Fibroblast of lung (primary cell): ENCODE data around the gene DRAP1. TPM values are rescaled to one million over a fixed set of nuclear protein-coding genes. Genes with fewer than 3 reads are reported as not detected.

Source experiments
- DNase-seq, 2 donors: peaks; one replicate each; pipeline versions ENCODE4 v3.0.0 to v3.0.0-alpha.2; 2010; ENCODE audit warnings: low read depth in 2 of 2
- H2AFZ ChIP-seq: 2 replicates; pipeline ENCODE4 v1.5.1; 2012; ENCODE audit warnings: low read length, control low read depth, inconsistent platforms
- H3K27ac ChIP-seq: 2 replicates; pipeline ENCODE4 v1.5.1; 2011; ENCODE audit warnings: low read length, control low read depth; ENCODE audit not compliant: insufficient read depth
- H3K27me3 ChIP-seq: 2 replicates; pipeline ENCODE4 v1.5.1; 2011; ENCODE audit warnings: mild to moderate bottlenecking, low read length; ENCODE audit not compliant: control insufficient read depth, insufficient read depth
- H3K36me3 ChIP-seq: 2 replicates; pipeline ENCODE4 v1.5.1; 2011; ENCODE audit warnings: low read length; ENCODE audit not compliant: control insufficient read depth, insufficient read depth
- H3K4me1 ChIP-seq: 2 replicates; pipeline ENCODE4 v1.5.1; 2011; ENCODE audit warnings: low read length; ENCODE audit not compliant: control insufficient read depth, insufficient read depth; ENCODE audit errors: extremely low read depth
- H3K4me2 ChIP-seq: 2 replicates; pipeline ENCODE4 v1.5.1; 2011; ENCODE audit warnings: low read length, control low read depth; ENCODE audit not compliant: insufficient read depth; ENCODE audit errors: extremely low read depth
- H3K4me3 ChIP-seq, 4 experiments: fragments of 200-600 bp in 1 of 4; sonication (generic) in 1 of 4; replicated peaks in 1 of 4; 2 replicates each; pipeline ENCODE4 v1.5.1; 2011 to 2016; ENCODE audit warnings: low read length in 4 of 4, low read depth in 3 of 4, mild to moderate bottlenecking in 3 of 4, control low read depth in 2 of 4, inconsistent platforms in 1 of 4, mixed read lengths in 1 of 4; ENCODE audit not compliant: insufficient read depth in 1 of 4; ENCODE audit errors: control extremely low read depth in 1 of 4
- H3K79me2 ChIP-seq: 2 replicates; pipeline ENCODE4 v1.5.1; 2012; ENCODE audit warnings: mild to moderate bottlenecking, low read length, inconsistent platforms; ENCODE audit not compliant: control insufficient read depth, insufficient read depth
- H3K9ac ChIP-seq: 2 replicates; pipeline ENCODE4 v1.5.1; 2011; ENCODE audit warnings: mild to moderate bottlenecking, low read length, control low read depth; ENCODE audit not compliant: insufficient read depth
- H3K9me3 ChIP-seq: 2 replicates; pipeline ENCODE4 v1.5.1; 2012; ENCODE audit warnings: low read depth, low read length; ENCODE audit not compliant: control insufficient read depth, insufficient read depth
- H4K20me1 ChIP-seq: 2 replicates; pipeline ENCODE4 v1.5.1; 2011; ENCODE audit warnings: low read length; ENCODE audit not compliant: control insufficient read depth, insufficient read depth; ENCODE audit errors: extremely low read depth
- EZH2 ChIP-seq: IDR thresholded peaks from 2 replicates; pipeline ENCODE4 v1.5.1; 2012; ENCODE audit warnings: low read length, control low read depth, mild to moderate bottlenecking; ENCODE audit errors: missing control alignments
- polyA plus RNA-seq, 2 donors: library from polyadenylated mRNA; depleted of rRNA in 1 of 2; stranded (reverse) in 1 of 2; unstranded in 1 of 2; fragments of >200 nt; gene quantifications; 2 replicates each; pipeline ENCODE4 v1.2.1, GENCODE V29; 2011 to 2012; ENCODE audit warnings: missing spikeins in 1 of 2
- total RNA-seq: library from RNA; depleted of rRNA; stranded (reverse); fragments of >200 nt; gene quantifications from 2 replicates; pipeline ENCODE4 v1.2.1, GENCODE V29; 2014
- TF ChIP-seq, protein P1 (sequence below), 2 donors: IDR thresholded peaks in 1 of 2; conservative IDR thresholded peaks in 1 of 2; 1 replicate in 1 of 2; 2 replicates in 1 of 2; pipeline ENCODE4 v1.5.1; 2011 to 2012; ENCODE audit warnings: low read length in 2 of 2, control low read depth in 1 of 2, inconsistent platforms in 1 of 2, low read depth in 1 of 2, mild to moderate bottlenecking in 1 of 2

The DRAP1 gene
- total and polyA plus RNA-seq, 2 donors (not counting 1 experiment from before 2014, with no cell fraction given), result 130 to 300 TPM

DNA sequence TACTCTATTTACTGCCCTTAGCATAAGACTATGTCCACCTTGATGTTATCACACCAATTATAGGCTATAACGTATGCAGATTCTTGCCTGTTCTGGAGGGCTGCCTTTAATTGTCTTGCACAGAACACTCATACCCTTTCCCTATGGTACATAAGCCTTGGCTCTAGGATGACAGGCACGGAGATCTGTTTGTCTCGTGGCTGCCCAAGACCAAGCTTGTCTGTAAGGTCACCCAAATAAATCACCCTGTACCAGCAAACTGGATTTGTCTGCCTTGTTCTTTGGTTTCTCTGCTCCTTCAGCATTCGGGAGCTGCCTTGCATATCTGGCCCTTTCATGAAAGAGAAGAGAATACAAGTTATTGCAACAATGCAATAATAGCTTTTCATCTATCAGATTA lies 18.5 kb downstream of the DRAP1 start:
- no peaks in the 10 kb centered on the region for H3K79me2 ChIP-seq
- no peak overlapping the region for H3K4me3 ChIP-seq
- no peaks in the 10 kb centered on the region for H3K27me3 ChIP-seq
- no peaks in the 10 kb centered on the region for H3K36me3 ChIP-seq
- H2AFZ ChIP-seq, result no peak overlapping the region
- peaks cover 5% of the 10 kb centered on the region for H3K4me1 ChIP-seq
- DNase-seq, result no peak
- H4K20me1 ChIP-seq, result no peaks in the 10 kb centered on the region
- TF ChIP-seq, protein P1, sequence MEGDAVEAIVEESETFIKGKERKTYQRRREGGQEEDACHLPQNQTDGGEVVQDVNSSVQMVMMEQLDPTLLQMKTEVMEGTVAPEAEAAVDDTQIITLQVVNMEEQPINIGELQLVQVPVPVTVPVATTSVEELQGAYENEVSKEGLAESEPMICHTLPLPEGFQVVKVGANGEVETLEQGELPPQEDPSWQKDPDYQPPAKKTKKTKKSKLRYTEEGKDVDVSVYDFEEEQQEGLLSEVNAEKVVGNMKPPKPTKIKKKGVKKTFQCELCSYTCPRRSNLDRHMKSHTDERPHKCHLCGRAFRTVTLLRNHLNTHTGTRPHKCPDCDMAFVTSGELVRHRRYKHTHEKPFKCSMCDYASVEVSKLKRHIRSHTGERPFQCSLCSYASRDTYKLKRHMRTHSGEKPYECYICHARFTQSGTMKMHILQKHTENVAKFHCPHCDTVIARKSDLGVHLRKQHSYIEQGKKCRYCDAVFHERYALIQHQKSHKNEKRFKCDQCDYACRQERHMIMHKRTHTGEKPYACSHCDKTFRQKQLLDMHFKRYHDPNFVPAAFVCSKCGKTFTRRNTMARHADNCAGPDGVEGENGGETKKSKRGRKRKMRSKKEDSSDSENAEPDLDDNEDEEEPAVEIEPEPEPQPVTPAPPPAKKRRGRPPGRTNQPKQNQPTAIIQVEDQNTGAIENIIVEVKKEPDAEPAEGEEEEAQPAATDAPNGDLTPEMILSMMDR (conservative IDR thresholded peaks at IDR 0.05 in 1 of 2, IDR thresholded peaks at IDR 0.05 in 1 of 2; ENCODE audit: low read depth in 1 of 2, low read length in 2 of 2), result no peak
- TF ChIP-seq EZH2, result no peak
- no peak overlapping the region for H3K27ac ChIP-seq
- no peak overlapping the region for H3K9ac ChIP-seq
- no peak overlapping the region for H3K4me2 ChIP-seq
- no peaks in the 10 kb centered on the region for H3K9me3 ChIP-seq

GRCh38 chr11:65941720-65942310 lies 22.6 kb downstream of the DRAP1 start:
- H3K4me2 ChIP-seq, result peak overlapping the region; percentile 69
- H3K9ac ChIP-seq, result no peak overlapping the region
- H3K79me2 ChIP-seq, result no peaks in the 10 kb centered on the region
- H3K4me3 ChIP-seq, result no peak overlapping the region
- no peaks in the 10 kb centered on the region for H3K27me3 ChIP-seq
- DNase-seq, result no peak
- H3K9me3 ChIP-seq, result no peaks in the 10 kb centered on the region
- no peaks in the 10 kb centered on the region for H3K36me3 ChIP-seq
- H4K20me1 ChIP-seq, result no peaks in the 10 kb centered on the region
- H3K4me1 ChIP-seq, result peaks cover 5% of the 10 kb centered on the region
- TF ChIP-seq, protein P1 (conservative IDR thresholded peaks at IDR 0.05 in 1 of 2, IDR thresholded peaks at IDR 0.05 in 1 of 2; ENCODE audit: low read depth in 1 of 2, low read length in 2 of 2), result no peak
- TF ChIP-seq EZH2, result no peak
- peak overlapping the region; percentile 4 for H2AFZ ChIP-seq
- H3K27ac ChIP-seq, result peak overlapping the region; percentile 63

GRCh38 chr11:65942531-65942930 lies 23.3 kb downstream of the DRAP1 start:
- Histone ChIP-seq H3K9ac (no peak overlapping the region), H3K27me3 (no peaks in the 10 kb centered on the region), H3K9me3 (no peaks in the 10 kb centered on the region), H3K27ac (no peak overlapping the region), H3K4me2 (no peak overlapping the region), H3K4me3 (no peak overlapping the region), H2AFZ (no peak overlapping the region), H3K4me1 (peaks cover 5% of the 10 kb centered on the region), H3K36me3 (no peaks in the 10 kb centered on the region), H4K20me1 (no peaks in the 10 kb centered on the region), H3K79me2 (no peaks in the 10 kb centered on the region)
- DNase-seq, result no peak
- TF ChIP-seq EZH2, result no peak
- TF ChIP-seq, protein P1 (conservative IDR thresholded peaks at IDR 0.05 in 1 of 2, IDR thresholded peaks at IDR 0.05 in 1 of 2; ENCODE audit: low read depth in 1 of 2, low read length in 2 of 2), result no peak
